HepG2 (cell line): ENCODE measurements around the gene INHBC. TPM values are rescaled to one million over a fixed set of nuclear protein-coding genes. Genes with fewer than 3 reads are reported as not detected.
A peak's percentile ranks its signal among the peaks of the same experiment; 100 is the strongest.

Experiments used
- KAT2B ChIP-seq: fragments of 150-350 bp; IDR thresholded peaks from 2 replicates; pipeline ENCODE4 v1.6.1; 2014; ENCODE audit warnings: low read depth, low read length, borderline replicate concordance
- KDM1A ChIP-seq: IDR thresholded peaks from 2 replicates; pipeline ENCODE4 v1.6.1; 2016; ENCODE audit warnings: missing compliant biosample characterization
- KDM3A ChIP-seq: IDR thresholded peaks from 2 replicates; pipeline ENCODE4 v1.6.1; 2018; ENCODE audit warnings: low read depth, missing compliant biosample characterization
- KLF11 ChIP-seq: IDR thresholded peaks from 2 replicates; pipeline ENCODE4 v1.6.1; 2016; ENCODE audit warnings: missing compliant biosample characterization
- MAF1 ChIP-seq: sonication (generic); formaldehyde crosslinking; IDR thresholded peaks from 2 replicates; pipeline ENCODE4 v1.5.0; 2020; ENCODE audit warnings: missing genetic modification reagents, borderline replicate concordance
- MIER3 ChIP-seq: IDR thresholded peaks from 2 replicates; pipeline ENCODE4 v1.6.1; 2016; ENCODE audit warnings: missing compliant biosample characterization, borderline replicate concordance
- NFE2 ChIP-seq: sonication (generic); formaldehyde crosslinking; IDR thresholded peaks from 2 replicates; pipeline ENCODE4 v1.4.0; 2020; ENCODE audit warnings: missing genetic modification reagents
- POGZ ChIP-seq: sonication (generic); formaldehyde crosslinking; IDR thresholded peaks from 2 replicates; pipeline ENCODE4 v1.4.0; 2020; ENCODE audit warnings: mild to moderate bottlenecking, missing genetic modification reagents
- POLR2A ChIP-seq, 2 experiments: IDR thresholded peaks; 2 replicates each; pipeline ENCODE4 v1.6.1; 2011; ENCODE audit warnings: low read depth in 2 of 2, low read length in 2 of 2, mild to moderate bottlenecking in 1 of 2, moderate library complexity in 1 of 2; ENCODE audit not compliant: insufficient read depth in 1 of 2
- POLR2AphosphoS5 ChIP-seq: IDR thresholded peaks from 2 replicates; pipeline ENCODE4 v1.6.1; 2012; ENCODE audit warnings: low read depth, low read length
- SALL1 ChIP-seq: sonication (generic); formaldehyde crosslinking; IDR thresholded peaks from 2 replicates; pipeline ENCODE4 v1.8.0; 2022; ENCODE audit warnings: mild to moderate bottlenecking, missing genetic modification reagents
- TCF7L2 ChIP-seq: IDR thresholded peaks from 2 replicates; pipeline ENCODE4 v1.6.1; 2011; ENCODE audit warnings: mild to moderate bottlenecking, low read depth, low read length, moderate library complexity
- THYN1 ChIP-seq: sonication (generic); formaldehyde crosslinking; IDR thresholded peaks from 2 replicates; pipeline ENCODE4 v1.8.1; 2023; ENCODE audit warnings: low read depth, mild to moderate bottlenecking, moderate library complexity, missing genetic modification reagents, borderline replicate concordance
- ZBTB33 ChIP-seq: sonication (generic); formaldehyde crosslinking; IDR thresholded peaks from 2 replicates; pipeline ENCODE4 v1.4.0; 2020; ENCODE audit warnings: missing genetic modification reagents
- ZMYM3 ChIP-seq: sonication (generic); formaldehyde crosslinking; IDR thresholded peaks from 2 replicates; pipeline ENCODE4 v1.5.1; 2020; ENCODE audit warnings: mild to moderate bottlenecking, missing genetic modification reagents
- ZNF441 ChIP-seq: sonication (generic); formaldehyde crosslinking; IDR thresholded peaks from 2 replicates; pipeline ENCODE4 v1.7.0; 2021; ENCODE audit warnings: missing genetic modification reagents, borderline replicate concordance
- ZNF558 ChIP-seq: sonication (generic); formaldehyde crosslinking; IDR thresholded peaks from 2 replicates; pipeline ENCODE4 v1.9.0; 2022; ENCODE audit warnings: mild to moderate bottlenecking, missing genetic modification reagents, borderline replicate concordance
- ZNF652 ChIP-seq: IDR thresholded peaks from 2 replicates; pipeline ENCODE4 v1.6.1; 2016; ENCODE audit warnings: low read depth, borderline replicate concordance
- ZNF672 ChIP-seq: sonication (generic); formaldehyde crosslinking; IDR thresholded peaks from 2 replicates; pipeline ENCODE4 v1.8.1; 2022; ENCODE audit warnings: missing genetic modification reagents
- ZNF747 ChIP-seq: sonication (generic); formaldehyde crosslinking; IDR thresholded peaks from 2 replicates; pipeline ENCODE4 v1.8.1; 2023; ENCODE audit warnings: missing genetic modification reagents, mild to moderate bottlenecking, borderline replicate concordance
- ZNF781 ChIP-seq: sonication (generic); formaldehyde crosslinking; IDR thresholded peaks from 2 replicates; pipeline ENCODE4 v1.5.1; 2020; ENCODE audit warnings: borderline replicate concordance, mild to moderate bottlenecking, missing genetic modification reagents; ENCODE audit errors: not compliant biosample characterization
- ZNF784 ChIP-seq: sonication (generic); formaldehyde crosslinking; IDR thresholded peaks from 2 replicates; pipeline ENCODE4 v1.5.1; 2020; ENCODE audit warnings: missing genetic modification reagents, mild to moderate bottlenecking, borderline replicate concordance
- ZNF816 ChIP-seq: sonication (generic); formaldehyde crosslinking; IDR thresholded peaks from 2 replicates; pipeline ENCODE4 v1.8.0; 2022; ENCODE audit warnings: missing genetic modification reagents, mild to moderate bottlenecking, borderline replicate concordance
- ZNF83 ChIP-seq: sonication (generic); formaldehyde crosslinking; IDR thresholded peaks from 2 replicates; pipeline ENCODE4 v1.4.0; 2020; ENCODE audit warnings: missing genetic modification reagents, mild to moderate bottlenecking, borderline replicate concordance
- ZNF883 ChIP-seq: sonication (generic); formaldehyde crosslinking; IDR thresholded peaks from 2 replicates; pipeline ENCODE4 v1.5.1; 2020; ENCODE audit warnings: mild to moderate bottlenecking, missing genetic modification reagents; ENCODE audit errors: not compliant biosample characterization
- ZNF891 ChIP-seq: sonication (generic); formaldehyde crosslinking; IDR thresholded peaks from 2 replicates; pipeline ENCODE4 v1.5.0; 2020; ENCODE audit warnings: mild to moderate bottlenecking, missing genetic modification reagents
- polyA plus RNA-seq, 8 experiments: library from polyadenylated mRNA; depleted of rRNA in 3 of 8; stranded (reverse) in 7 of 8; unstranded in 1 of 8; fragments of >200 nt; fragmentation: Illumina TruSeq in 4 of 8; extraction: Trizol in 4 of 8; gene quantifications; 2 replicates each; pipeline versions ENCODE4 v1.2.1 to v1.2.3, GENCODE V29; 2011 to 2016; ENCODE audit warnings: low read depth in 4 of 8, missing spikeins in 1 of 8, mixed read lengths in 1 of 8; ENCODE audit not compliant: insufficient read depth in 1 of 8
- total RNA-seq, 5 experiments: library from RNA; depleted of rRNA; stranded (reverse); fragments of >200 nt; fragmentation: Illumina TruSeq; extraction: Trizol; gene quantifications; 2 replicates each; pipeline ENCODE4 v1.2.3, GENCODE V29; 2016; ENCODE audit warnings: low read depth in 1 of 5
- TF ChIP-seq, protein P1 (sequence below): IDR thresholded peaks from 2 replicates; pipeline ENCODE4 v1.6.1; 2016; ENCODE audit warnings: mild to moderate bottlenecking
- TF ChIP-seq, protein P2 (sequence below): sonication (generic); formaldehyde crosslinking; IDR thresholded peaks from 2 replicates; pipeline ENCODE4 v1.8.0; 2022; ENCODE audit warnings: missing genetic modification reagents, low read depth, mild to moderate bottlenecking, borderline replicate concordance

The INHBC gene
- total and polyA plus RNA-seq, 2 of the 13 experiments (the other 11 are each of a cell fraction or from before 2014, with no cell fraction given): 1.8 to 13.8 TPM

GRCh38 chr12:57459055-57459749, 24.6 kb downstream of the INHBC start (continued):
- TF ChIP-seq ZNF441 (no peak), ZNF83 (CRISPR knock-in tag) (no peak; the same call in 1 of the 2 replicates), POGZ (CRISPR knock-in tag) (peak; percentile 35; the same call in 1 of the 2 replicates), ZNF883 (peak; percentile 41), ZNF784 (CRISPR knock-in tag) (peak; percentile 72; the same call in 1 of the 2 replicates), POLR2A (IDR thresholded peaks at IDR 0.05; ENCODE audit: insufficient read depth in 1 of 2, low read depth in 2 of 2, low read length in 2 of 2) (peak in 1 of 2 experiments; percentile 41; a peak in 1 of 4 replicates), ZBTB33 (CRISPR knock-in tag) (peak; percentile 32; the same call in 1 of the 2 replicates), ZNF781 (no peak), THYN1 (CRISPR knock-in tag) (no peak), ZMYM3 (peak; percentile 68; the same call in 1 of the 2 replicates), MAF1 (CRISPR knock-in tag) (no peak), MIER3 (CRISPR knock-in tag) (0 out of 2 replicates have a peak, but pooled peaks have one; percentile 10), KLF11 (CRISPR knock-in tag) (no peak), ZNF747 (no peak), ZNF816 (CRISPR knock-in tag) (no peak), TCF7L2 (no peak), SALL1 (CRISPR knock-in tag) (no peak), KAT2B (no peak), NFE2 (no peak), ZNF652 (CRISPR knock-in tag) (no peak), POLR2AphosphoS5 (no peak), ZNF672 (no peak), KDM1A (CRISPR knock-in tag) (no peak), ZNF891 (CRISPR knock-in tag) (peak; percentile 18; the same call in 1 of the 2 replicates), KDM3A (CRISPR knock-in tag) (no peak), ZNF558 (no peak)
- TF ChIP-seq, protein P1, sequence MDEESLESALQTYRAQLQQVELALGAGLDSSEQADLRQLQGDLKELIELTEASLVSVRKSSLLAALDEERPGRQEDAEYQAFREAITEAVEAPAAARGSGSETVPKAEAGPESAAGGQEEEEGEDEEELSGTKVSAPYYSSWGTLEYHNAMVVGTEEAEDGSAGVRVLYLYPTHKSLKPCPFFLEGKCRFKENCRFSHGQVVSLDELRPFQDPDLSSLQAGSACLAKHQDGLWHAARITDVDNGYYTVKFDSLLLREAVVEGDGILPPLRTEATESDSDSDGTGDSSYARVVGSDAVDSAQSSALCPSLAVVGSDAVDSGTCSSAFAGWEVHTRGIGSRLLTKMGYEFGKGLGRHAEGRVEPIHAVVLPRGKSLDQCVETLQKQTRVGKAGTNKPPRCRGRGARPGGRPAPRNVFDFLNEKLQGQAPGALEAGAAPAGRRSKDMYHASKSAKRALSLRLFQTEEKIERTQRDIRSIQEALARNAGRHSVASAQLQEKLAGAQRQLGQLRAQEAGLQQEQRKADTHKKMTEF (CRISPR knock-in tag): no peak
- TF ChIP-seq, protein P2, sequence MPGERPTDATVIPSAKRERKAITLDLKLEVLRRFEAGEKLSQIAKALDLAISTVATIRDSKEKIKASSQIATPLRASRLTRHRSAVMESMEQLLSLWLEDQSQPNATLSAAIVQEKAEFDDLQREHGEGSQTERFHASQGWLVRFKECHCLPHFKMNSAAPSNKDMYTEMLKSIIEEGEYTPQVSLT (CRISPR knock-in tag): no peak
